ENCODE measurements around the gene UBQLN4.
A peak's percentile ranks its signal among the peaks of the same experiment; 100 is the strongest.

Gene UBQLN4

DNA sequence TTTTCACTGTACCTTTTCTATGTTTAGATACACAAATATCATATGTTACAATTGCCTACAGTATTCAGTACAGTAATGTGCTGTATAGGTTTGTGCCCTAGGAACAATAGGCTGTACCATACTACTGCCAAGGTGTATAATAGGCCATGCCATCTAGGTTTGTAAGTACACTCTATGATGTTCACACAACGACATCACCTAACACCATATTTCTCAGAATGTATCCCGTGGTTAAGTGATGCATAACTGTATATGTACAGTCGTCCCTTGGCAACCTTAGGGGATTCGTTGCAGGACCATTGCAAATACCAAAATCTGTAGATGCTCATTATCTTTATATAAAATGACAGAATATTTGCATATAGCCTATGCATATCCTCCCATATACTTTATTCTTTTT lies 27.0 kb downstream of the UBQLN4 start:
- no peak overlapping the region for H3K4me3 ChIP-seq (ENCODE audit: low read depth, low read length)
- TF ChIP-seq MAX (IDR thresholded peaks at IDR 0.05; ENCODE audit: low read depth, low read length) (no peak), MYC (IDR thresholded peaks at IDR 0.05; ENCODE audit: low read depth, low read length) (no peak), CTCF (IDR thresholded peaks at IDR 0.05; ENCODE audit: low read depth, low read length) (no peak), POLR2A (IDR thresholded peaks at IDR 0.05; ENCODE audit: extremely low read depth, insufficient read length) (no peak)
- no peak for DNase-seq (ENCODE audit: low read depth)

GRCh38 chr1:156025876-156026275 lies 27.7 kb downstream of the UBQLN4 start:
- peak; percentile 37 for TF ChIP-seq CTCF (IDR thresholded peaks at IDR 0.05; ENCODE audit: low read depth, low read length)
- no peak for TF ChIP-seq MYC (IDR thresholded peaks at IDR 0.05; ENCODE audit: low read depth, low read length)
- DNase-seq (ENCODE audit: low read depth) = peak; percentile 36
- no peak overlapping the region for H3K4me3 ChIP-seq (ENCODE audit: low read depth, low read length)

- TF ChIP-seq MYC (IDR thresholded peaks at IDR 0.05; ENCODE audit: low read depth, low read length) (no peak), MAX (IDR thresholded peaks at IDR 0.05; ENCODE audit: low read depth, low read length) (no peak), POLR2A (IDR thresholded peaks at IDR 0.05; ENCODE audit: extremely low read depth, insufficient read length) (no peak), CTCF (IDR thresholded peaks at IDR 0.05; ENCODE audit: low read depth, low read length) (no peak)
- DNase-seq (ENCODE audit: low read depth) = no peak
- no peak overlapping the region for H3K4me3 ChIP-seq (ENCODE audit: low read depth, low read length)
Observed at GRCh38 chr1:156024801-156025200, 28.8 kb downstream of the UBQLN4 start.

- H3K4me3 ChIP-seq (ENCODE audit: low read depth, low read length) = no peak overlapping the region
- no peak for DNase-seq (ENCODE audit: low read depth)
- no peak for TF ChIP-seq CTCF (IDR thresholded peaks at IDR 0.05; ENCODE audit: low read depth, low read length)
- no peak for TF ChIP-seq MAX (IDR thresholded peaks at IDR 0.05; ENCODE audit: low read depth, low read length)
- TF ChIP-seq POLR2A (IDR thresholded peaks at IDR 0.05; ENCODE audit: extremely low read depth, insufficient read length) = no peak
- TF ChIP-seq MYC (IDR thresholded peaks at IDR 0.05; ENCODE audit: low read depth, low read length) = no peak
Observed at GRCh38 chr1:156021954-156022353, 31.6 kb downstream of the UBQLN4 start.

DNA sequence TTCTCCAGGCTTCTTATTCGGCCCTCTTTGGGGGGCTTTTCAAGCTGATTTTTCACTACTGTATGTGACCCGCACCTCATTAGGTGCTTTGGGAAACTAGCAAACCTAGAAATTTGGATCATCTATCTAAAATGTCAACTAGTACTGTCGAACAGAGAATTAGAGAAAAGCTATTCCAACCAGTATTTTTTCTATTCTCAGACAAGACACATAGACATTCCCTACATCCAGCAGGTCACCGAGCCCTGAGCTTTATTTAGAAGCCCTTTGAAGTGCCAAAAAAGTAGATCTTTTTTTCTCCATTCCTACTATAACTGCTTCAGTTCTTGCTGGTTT lies 32.5 kb downstream of the UBQLN4 start:
- DNase-seq (ENCODE audit: low read depth) = no peak
- peak overlapping the region; percentile 75 for H3K4me3 ChIP-seq (ENCODE audit: low read depth, low read length)
- TF ChIP-seq MYC (IDR thresholded peaks at IDR 0.05; ENCODE audit: low read depth, low read length) = no peak
- TF ChIP-seq CTCF (IDR thresholded peaks at IDR 0.05; ENCODE audit: low read depth, low read length) = no peak
- no peak for TF ChIP-seq POLR2A (IDR thresholded peaks at IDR 0.05; ENCODE audit: extremely low read depth, insufficient read length)
- TF ChIP-seq MAX (IDR thresholded peaks at IDR 0.05; ENCODE audit: low read depth, low read length) = no peak

Data from NB4 (cell line).